ENCODE measurements around the gene FAU.
A peak's percentile ranks its signal among the peaks of the same experiment; 100 is the strongest.

The FAU gene

DNA sequence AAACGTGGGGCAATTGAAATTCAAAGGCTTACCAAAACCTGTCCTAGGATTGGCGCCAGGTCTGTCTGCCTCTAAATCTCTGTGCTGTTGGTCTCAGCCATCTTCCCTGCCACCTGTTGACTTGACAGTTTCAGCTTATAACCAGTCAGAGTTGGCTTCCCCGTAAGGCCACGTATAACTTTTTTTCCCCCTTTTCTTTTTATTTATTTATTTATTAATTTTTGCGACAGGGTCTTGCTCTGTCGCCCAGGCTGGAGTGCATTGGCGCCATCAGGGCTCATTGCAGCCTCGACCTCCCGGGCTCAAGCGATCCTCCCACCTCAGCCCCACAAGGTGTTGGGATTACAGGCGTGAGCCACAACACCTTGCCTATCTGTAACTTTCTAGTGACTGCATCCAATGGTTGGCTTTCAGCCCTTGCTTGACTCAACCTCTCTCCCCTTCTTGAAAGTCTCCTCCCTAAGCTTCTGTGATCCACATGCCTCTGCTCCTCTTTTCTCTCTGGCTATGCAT lies 13.8 kb upstream of the FAU start:
- DNase-seq: no peak

DNA sequence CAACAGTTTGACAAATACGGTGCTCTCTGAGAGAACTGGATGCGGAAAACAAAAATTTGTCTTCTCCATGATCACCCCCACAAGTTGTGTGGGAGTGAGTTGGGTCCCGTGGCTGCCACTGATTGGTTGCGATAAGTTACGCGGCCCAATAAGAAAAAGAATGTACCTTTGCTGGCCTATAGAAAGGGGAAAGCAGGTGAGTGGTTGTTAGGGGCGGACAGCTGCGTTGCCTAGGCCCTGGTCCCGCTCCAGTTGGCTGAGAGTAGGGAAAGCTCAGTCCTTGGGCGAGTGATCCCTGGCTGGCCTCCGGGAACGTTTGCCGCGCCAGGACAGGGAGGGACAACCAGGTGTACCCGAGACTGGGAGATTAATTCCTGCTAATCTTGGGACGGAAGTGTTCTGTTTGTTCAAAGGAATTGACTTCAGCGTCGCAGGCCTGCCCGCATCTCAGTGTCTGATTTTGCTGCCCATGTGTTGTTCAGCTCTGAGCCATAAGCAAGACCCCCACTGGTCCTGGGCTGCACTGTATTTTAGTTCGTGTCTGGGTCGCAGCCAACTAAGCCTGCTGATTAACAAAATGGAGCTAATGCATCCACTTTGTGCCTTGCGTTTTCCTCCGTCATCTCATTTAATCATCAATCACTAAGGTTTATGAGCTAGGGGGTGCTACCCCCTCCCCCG lies 13.2 kb upstream of the FAU start:
- DNase-seq: peak; percentile 94 to 98

DNA sequence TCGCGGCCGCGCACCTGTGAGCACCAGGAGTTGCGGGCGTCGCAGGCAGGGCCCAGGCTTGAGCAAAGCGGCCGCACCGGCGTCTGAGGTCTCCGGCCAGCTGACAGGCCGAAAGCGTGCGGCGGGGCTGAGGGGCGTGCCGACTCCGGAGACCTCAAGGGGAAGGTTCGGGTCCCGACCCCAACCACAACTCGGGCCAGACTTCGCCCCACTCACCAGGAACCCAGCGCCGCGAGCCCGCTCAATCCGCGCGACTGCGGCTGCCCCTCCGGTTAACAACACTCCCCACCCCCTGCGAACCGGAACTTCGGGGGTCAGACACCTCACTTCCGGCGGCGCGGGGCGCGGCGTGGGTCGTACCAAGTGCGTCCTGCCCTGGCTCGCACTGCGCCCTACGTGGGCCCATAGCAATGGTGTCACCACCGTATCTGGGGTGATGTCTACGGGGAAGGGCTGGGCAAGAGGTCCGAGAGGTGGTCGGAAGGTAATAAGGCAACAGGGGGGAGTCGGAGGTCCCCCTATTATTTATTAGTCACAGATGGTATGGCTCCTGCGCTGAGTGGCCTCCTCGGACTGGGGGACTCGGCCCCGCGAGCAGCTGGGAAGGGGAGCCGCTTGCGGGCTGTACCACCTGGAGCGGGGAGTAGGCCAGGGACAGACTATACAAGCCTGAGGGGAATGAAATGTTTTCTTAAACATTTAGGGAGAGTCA lies 12.5 kb upstream of the FAU start, which contains the start of gene SYVN1:
SYVN1 (minus strand) TSS at position 280 of the 712 bp plus-strand sequence. CDS start 918 bp downstream, outside the sequence.
- DNase-seq: peak; percentile 65 to 93

DNA sequence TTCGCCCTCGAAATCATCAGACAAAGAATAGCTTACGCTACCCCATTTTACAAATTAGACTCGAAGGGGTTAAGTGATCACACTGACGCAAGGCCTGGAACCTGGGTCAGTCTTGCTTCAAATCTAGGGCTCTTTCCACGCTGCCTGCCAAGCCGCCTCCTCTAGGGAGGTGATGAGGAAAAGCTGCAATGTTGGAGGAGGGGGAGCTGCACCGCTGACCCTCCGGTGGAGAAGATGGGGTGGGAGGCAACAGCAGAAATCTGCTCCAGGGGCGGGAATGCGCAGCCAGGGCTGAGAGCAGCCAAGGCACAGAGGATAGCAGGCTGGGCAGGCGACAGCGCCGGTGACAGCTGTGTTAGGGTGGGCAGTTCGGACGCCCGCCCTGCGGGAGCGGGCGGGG lies 11.8 kb upstream of the FAU start:
- DNase-seq: no peak

DNA sequence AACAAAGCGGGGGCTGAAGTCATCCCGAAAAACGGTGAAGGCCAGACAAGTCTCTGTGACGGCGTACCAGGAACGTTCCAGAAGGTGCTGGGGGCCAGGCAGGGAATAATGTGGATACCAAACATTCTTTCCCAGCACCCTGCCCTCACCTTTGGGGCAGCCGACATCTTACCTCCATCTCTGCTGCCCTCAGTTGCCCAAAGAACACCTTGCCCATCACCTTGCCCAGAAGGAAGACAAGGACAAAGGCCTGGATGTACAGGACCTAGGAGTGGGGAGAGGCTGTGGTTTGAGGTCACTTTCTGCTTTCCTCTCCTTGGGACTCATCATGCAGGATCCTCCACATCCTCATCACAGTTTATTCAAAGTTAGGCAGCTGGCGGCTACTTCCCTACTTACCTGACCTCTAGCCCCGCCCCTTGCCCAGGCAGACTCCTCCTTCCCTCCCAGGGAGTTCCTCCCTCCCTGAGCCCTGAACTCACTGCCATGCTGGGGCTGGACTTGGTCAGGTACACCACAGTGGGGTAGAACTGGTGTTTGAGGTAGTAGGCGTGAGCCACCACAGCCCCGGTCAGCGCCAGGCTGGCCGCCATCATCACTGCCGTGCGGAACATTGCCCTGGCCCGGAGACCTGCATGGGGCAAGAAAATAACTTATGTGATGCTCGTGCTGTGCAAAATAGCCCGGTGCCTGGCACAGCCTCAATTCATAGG lies 11.2 kb upstream of the FAU start:
- DNase-seq: no peak

DNA sequence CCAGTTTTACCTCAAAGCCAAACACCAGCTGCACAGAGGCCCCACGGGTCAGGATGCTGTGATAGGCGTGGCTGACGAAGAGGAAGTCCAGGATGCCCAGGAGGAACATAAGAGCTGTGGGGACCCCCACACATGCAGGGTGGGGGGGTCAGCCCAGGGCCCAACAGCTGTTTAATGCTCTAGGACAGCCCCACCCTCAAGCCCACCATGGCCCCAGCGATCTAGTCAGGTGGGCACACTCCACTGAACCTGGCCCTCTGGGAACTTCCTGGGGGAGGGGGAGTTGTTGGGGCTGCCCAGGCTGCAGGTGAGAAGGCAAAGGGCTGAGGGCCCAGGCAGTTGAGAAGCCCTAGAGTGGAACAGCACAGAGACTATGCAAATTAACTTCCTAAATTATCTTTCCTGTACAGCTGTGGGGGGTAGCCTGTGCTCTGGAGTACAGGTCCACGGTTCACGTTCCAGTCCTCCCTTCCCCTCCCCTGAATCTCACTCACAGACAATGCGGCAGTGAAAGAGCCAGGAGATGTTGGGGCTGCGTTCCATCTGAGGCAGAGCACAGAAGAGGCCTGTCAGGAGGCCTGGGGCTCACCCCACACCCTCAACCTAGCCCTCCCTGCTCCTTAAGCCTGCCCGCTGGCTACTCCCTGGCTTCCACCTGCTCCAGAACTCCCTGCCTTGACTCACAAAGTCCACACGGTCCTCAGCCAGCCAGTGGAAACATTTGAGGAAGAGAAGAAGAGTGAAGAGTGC lies 10.5 kb upstream of the FAU start:
- DNase-seq: no peak

DNA sequence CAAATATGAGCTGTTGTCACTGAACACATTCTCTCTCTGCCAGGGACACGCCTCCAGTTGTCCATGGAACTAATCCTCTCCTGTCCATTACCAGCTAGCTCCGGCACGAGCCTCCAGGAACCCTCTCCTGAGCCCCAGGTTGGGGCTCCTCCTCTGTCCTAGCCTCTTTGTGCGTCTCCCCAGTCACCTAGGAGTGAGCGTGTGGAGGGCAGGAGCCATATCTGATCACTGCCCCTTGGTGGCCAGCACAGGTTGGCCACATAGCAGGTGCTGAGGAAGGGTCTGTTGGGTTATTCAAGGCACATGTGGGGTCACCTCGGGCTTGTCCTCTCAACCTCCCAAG lies 9.9 kb upstream of the FAU start:
- no peak for DNase-seq

DNA sequence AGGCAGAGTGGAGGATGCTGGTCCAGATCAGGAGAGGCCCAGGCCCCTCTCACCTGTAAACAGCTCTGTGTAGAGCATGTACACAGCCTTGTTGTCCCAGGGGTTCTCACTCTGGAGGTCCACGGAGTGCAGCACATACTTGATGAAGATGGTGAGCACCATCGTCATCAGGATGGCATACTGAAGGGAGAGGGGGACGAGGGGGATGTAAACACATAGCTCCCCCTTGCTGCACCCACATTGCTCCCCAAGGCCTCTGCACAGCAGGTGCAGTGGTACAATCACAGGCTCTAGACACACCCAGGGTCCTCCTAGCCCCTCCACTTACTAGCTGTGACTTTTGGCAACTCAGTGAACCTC lies 9.5 kb upstream of the FAU start:
- DNase-seq: no peak

DNA sequence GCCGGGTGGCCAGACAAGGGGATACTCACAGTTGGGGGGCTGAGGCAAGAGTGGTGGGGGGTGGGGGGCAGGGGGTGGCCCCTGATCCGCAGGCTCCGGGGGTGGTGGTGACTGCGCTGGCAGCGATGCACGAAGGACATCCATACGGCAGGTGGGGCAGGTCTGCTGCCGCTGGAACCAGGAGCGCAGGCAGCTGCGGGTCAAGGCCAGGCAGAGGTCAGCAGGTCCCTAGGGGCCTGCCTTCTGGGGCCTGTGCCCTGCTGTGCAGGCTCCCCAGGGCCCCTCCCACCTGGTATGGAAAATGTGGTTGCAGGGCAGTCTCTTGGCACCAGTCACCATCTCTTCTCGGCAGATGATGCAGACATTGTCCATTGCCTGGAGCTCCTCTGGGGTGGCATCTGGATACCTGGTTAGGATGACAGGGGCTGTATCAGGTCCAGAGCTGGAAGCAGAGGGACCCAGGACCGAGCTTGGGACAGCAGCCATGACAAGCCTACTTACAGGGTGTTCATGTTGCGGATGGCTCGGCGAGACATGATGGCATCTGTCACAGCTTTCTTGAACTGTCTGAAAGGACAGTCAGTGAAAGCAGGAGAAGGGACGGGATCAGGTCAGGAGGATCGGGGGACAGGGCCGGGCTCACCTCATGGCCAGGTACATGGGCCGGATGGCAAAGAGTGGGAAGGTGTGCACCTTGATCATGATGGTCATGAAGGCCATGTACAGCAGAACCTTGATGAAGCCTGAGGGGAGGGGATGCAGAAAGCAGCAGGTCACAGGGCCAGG lies 8.9 kb upstream of the FAU start:
- no peak for DNase-seq

DNA sequence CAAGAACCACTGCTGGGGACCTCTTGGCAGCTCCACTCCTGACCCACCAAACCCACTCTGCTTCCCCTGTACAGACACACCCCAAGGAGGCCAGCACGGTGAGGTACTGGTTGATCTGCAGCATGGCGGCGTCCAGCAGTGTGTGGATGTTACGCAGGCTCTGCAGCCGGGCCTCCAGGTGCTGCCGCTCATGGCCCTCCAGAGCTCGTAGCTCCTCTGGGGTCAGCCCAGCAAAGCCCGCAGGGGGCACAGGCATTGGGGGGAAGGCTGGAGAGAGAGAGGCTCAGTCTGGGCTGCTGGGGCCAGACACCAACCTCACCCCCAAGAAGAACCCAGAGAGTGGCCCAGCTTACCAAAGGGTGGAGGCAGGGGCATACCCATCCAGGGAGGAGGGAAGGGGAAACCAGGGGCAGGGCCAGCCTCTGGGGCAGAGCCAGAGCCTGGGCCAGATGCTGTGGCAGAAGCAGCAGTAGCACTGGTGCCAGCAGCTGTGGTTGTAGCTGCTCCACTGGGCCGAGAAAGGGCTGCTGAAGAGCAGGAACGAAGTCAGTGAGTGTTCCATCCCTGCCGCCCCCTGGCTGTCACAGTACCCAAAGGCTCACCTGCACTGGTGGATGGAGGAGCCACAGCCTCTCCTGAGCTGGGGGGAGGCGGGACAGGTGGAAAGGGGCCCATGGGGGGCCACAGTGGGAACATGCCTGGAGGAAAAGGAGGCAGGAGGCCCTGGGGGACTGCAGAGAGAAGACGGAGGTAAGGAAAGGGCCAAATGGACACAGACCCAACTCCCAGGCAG lies 7.9 kb upstream of the FAU start:
- DNase-seq: no peak

DNA sequence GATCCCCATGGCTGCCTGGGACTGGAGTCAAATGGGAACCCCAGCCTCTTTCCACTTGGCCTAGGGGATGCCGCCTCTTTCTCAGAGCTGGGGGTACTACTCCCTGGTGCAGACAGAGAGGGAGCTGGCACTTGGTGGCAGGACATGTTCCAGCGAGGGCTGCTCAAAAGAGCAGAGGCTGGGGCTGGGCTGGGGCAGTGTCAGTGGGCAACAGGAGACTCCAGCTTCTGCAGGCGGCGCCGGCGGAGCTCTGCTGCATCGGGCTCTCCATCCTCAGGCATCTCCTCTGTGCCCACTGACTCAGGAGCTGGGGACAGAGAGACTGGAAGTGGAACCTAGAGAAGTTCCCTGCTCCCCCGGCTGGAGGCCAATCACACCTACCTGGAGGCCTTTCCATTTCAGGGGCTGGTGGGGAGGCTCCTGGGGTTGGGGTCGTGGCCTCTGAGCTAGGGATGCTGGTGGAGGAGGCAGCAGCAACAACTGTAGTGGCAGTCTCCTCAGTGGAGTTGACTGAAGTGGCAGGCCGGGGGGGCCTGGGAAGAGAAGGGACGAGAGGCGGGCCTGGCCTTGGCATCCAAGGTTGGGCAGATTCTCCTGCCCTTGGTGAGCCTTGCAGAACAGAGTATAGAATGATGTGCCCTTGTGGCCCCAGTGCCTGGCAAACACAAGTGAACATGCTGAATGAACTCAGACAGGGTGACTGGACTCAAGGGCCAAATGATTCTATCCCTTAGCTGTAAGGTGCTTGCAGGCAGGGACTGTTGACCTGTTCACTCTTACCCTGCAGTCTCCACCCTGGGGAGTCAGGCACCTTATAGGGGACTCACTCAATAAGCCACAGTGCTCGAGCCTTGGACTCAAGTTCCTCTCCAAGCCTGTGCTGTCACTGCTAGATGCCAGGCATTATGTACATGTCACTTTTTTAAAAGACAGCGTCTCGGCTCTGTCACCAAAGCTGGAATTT lies 6.5 kb upstream of the FAU start:
- DNase-seq: no peak

DNA sequence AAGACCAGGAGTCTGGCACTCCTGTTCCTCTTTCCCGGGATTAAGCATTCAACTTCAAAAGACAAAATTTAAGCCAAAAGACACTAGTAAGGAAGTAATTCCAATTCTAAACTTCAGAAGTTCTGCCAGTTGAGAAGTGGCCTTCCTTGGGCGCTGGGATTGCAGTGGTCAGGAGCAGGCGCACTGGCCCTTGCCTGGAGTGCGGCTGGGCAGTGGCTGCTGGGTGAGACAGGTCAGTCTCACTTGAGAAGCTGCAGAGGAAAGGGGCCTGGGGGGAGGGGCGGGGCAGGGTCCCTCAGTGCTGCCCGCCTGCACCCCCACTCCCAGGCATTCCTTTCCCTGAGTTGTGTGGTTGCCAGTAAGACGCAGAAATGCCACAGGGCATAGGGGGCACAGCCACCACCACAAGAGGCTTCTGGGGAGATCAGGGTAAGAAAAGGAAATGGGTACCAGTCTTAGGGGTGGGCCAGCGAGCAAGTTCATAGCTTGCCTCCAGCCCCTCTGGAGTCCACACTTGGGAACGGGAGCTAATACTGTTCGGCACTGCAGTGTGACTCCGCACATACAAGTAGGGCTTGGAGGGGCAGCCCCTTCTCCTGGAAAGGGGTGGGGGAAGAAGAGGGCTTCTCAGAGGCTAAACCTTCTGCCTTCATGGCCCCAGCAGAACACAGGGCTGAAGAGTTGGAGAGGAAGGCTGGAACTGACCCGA lies 5.7 kb upstream of the FAU start:
- DNase-seq: no peak

DNA sequence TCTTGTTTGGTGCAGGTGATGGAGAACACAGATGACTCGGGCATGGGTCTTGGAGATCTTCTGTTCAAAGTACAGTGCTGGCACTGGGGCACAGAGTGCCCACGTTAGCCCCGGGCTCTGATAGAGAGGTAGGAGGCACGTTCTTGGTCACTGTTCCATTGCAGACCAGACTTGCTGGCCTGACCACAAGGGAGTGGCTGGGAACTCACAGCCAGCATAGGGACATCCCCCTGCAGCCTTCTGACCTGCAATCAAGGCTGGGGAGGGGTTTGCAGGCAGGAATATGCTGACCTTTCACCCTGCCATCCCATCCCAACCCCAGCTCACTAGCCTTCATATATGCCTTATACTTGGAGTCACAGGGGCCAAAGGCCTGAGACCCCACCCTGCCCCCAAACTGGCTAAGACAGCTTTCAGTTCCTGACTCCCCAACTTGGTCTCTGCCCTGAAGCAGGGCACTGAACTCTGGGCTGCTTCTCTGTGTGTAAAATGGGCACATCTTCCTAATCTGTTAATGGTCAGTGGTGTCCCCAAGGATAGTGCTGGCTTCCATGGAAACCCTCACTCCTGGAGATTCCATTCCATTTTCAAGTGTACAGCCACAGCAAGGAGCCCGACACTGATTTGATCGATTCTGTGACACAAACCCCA lies 4.8 kb upstream of the FAU start:
- DNase-seq: no peak

DNA sequence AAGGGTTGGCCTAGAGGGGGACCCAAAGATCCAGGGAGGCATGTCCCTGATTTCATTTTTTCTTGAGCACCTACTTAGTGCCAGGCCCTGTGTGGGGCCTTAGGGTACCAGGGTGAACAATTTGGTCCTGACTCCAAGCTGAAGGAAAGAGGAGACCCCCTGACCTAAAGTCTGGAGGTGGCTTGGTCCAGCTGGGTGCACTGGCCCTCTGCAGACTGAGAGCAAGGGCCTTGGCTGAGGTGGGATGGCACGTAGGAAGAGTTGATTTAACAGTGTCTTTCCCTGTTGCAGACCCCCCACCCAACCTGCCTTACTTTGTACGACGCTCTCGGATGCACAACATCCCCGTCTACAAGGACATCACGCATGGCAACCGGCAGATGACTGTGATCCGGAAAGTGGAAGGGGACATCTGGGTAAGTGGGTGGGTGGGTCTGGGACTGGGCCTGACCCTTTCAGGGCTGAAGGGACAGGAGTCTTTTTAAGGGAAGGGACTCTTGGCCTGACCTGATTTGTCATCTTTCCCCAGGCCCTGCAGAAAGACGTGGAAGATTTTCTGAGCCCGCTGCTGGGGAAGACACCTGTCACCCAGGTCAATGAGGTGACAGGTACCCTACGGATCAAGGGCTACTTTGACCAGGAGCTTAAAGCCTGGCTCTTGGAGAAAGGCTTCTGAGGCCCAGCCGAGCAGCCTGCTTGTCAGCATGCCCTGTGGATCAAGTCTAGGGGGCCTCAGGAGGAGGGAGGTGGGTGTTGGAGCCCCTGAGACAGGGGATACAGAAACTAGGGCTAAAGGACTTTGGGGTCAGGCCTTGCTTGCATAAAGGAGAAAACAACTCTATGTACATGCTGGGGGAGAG lies 3.5 kb upstream of the FAU start:
- DNase-seq: no peak

DNA sequence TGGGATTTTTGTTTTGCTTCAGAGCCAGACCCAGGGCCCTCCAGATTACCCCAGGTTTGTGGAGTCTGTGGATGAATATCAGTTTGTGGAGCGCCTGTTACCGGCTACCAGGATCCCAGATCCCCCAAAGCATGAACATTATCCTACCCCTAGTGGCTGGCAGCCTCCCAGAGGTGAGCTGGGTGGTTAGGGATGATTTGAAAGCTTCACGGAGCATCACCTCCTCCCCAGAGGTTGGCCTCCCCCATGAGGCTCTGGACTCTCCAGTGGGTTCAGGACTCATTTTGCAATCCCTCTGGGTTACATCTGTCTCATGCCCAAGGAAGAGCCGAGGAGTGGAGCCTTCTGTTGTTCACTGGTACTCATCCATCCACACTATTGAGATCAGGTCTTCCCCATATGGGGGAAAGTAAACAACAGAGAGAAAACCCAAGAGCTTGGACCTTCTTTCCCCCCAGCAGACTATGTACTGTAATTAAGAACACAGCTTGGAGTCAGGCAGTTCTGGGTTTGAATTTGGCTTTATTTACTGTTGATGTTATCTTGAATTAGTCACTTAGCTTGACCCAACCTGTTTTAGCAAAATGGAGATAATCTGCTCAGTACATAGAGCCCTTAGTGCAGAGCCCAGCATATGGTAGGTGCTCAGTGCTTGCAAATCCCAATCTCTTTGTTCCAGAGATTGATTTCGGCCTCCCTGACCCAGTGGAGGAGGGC lies 2.7 kb upstream of the FAU start:
- no peak for DNase-seq

DNA sequence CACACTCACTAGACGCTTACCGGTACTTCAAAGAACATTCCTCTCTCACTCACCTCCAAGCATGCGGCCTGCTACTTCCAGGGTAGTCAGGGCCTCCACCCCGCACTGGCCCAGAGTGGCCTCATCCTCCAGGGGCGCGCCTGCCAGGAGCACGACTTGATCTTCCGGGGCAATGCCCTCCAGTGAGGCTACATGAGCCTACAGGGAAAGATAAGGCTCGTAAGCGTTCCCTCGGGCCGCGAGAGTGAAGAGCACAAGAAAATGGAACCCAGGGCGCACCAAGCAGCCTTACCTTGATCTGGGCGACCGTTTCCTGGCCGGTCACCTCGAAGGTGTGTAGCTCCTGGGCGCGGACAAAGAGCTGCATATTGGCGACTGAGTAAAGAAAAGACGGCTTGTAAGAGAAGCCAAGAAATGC lies 478 bp downstream of the FAU start:
- no peak for DNase-seq

DNA sequence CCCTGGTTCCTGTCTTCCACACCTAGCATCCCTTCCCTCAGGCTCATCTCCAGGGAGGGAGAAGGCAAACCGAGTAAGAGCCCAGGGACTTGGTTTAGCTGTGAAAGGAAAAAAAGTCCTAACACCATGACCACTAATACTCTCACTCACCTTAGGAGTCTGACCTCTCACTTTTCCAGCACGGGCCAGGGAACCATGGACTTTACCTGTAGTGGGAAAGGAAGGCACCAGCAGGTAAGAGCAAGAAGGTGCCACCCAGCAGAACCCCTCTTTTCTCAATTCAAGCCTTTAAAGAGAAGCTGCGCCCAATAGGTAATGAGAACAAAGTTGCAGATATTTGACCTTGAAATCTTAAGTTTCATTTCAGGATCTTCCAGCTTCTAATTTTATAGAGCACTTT lies 1.1 kb downstream of the FAU start:
- no peak for DNase-seq

DNA sequence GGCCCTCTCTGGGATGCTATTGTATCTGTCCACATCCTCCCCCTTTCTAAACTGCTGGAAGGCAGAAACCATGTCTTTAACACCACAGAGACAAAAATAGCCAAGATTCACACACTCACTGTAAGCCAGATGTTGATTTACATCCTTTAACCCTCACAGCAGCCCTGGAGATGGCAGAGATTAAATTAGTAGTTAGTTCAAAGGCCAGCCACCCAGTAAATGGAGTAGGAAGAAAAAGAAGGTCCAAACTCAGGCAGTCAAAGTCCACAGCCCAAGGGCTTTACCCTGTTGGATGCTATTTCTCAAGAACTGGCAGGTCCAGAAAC lies 2.3 kb downstream of the FAU start:
- no peak for DNase-seq

Measured in SW 1271 (cell line).